HG03442 (cell line): ENCODE results near the gene AKT3.

Experiments
- ATAC-seq: cut with Tn5 transposase; IDR thresholded peaks from one replicate; pipeline ENCODE4 v1.9.1; 2021; ENCODE audit warnings: mild to moderate bottlenecking, moderate library complexity; ENCODE audit not compliant: unreplicated experiment

Gene AKT3

GRCh38 chr1:243562473-243562872, 287.6 kb downstream of the AKT3 start:
- ATAC-seq: no peak

- ATAC-seq: no peak
Observed at GRCh38 chr1:243561588-243562319, 288.3 kb downstream of the AKT3 start.

- ATAC-seq: no peak
Observed at GRCh38 chr1:243559575-243560162, 290.4 kb downstream of the AKT3 start.

- no peak for ATAC-seq
Observed at GRCh38 chr1:243558576-243558975, 291.5 kb downstream of the AKT3 start.

GRCh38 chr1:243557866-243558265, 292.2 kb downstream of the AKT3 start:
- no peak for ATAC-seq

- ATAC-seq: no peak
Observed at GRCh38 chr1:243554686-243555085, 295.4 kb downstream of the AKT3 start.

- no peak for ATAC-seq
Observed at GRCh38 chr1:243553090-243553489, 297.0 kb downstream of the AKT3 start.

GRCh38 chr1:243550276-243550675, 299.8 kb downstream of the AKT3 start:
- no peak for ATAC-seq

- ATAC-seq: no peak
Observed at GRCh38 chr1:243549791-243550190, 300.3 kb downstream of the AKT3 start.

GRCh38 chr1:243549108-243549507, 300.9 kb downstream of the AKT3 start:
- no peak for ATAC-seq

GRCh38 chr1:243548516-243548915, 301.5 kb downstream of the AKT3 start:
- no peak for ATAC-seq

- ATAC-seq: no peak
Observed at GRCh38 chr1:243547891-243548290, 302.2 kb downstream of the AKT3 start.

GRCh38 chr1:243546457-243546856, 303.6 kb downstream of the AKT3 start:
- no peak for ATAC-seq

- no peak for ATAC-seq
Observed at GRCh38 chr1:243543501-243543900, 306.5 kb downstream of the AKT3 start.

GRCh38 chr1:243542739-243543415, 307.2 kb downstream of the AKT3 start:
- no peak for ATAC-seq

- ATAC-seq: no peak
Observed at GRCh38 chr1:243539636-243540035, 310.4 kb downstream of the AKT3 start.

- no peak for ATAC-seq
Observed at GRCh38 chr1:243535014-243535413, 315.0 kb downstream of the AKT3 start.

- no peak for ATAC-seq
Observed at GRCh38 chr1:243529512-243529911, 320.5 kb downstream of the AKT3 start.

GRCh38 chr1:243528459-243529121, 321.5 kb downstream of the AKT3 start:
- ATAC-seq: no peak

GRCh38 chr1:243526180-243526579, 323.9 kb downstream of the AKT3 start:
- no peak for ATAC-seq

GRCh38 chr1:243525085-243525487, 325.0 kb downstream of the AKT3 start:
- no peak for ATAC-seq

GRCh38 chr1:243523766-243524165, 326.3 kb downstream of the AKT3 start:
- ATAC-seq: no peak
